K562 (cell line): Measurements from ENCODE around the gene ZNF862. TPM values are rescaled to one million over a fixed set of nuclear protein-coding genes. Genes with fewer than 3 reads are reported as not detected.

Experiments
- ADNP ChIP-seq: fragments of 200-800 bp; sonication (Bioruptor generic); IDR thresholded peaks from 2 replicates; pipeline ENCODE4 v1.6.1; 2016; ENCODE audit warnings: missing genetic modification characterization, missing compliant biosample characterization
- CHD4 ChIP-seq: fragments of 200-600 bp; sonication (generic); IDR thresholded peaks from 3 replicates; pipeline ENCODE4 v1.6.1; 2012; ENCODE audit warnings: low read depth, mild to moderate bottlenecking, mixed read lengths, low read length, inconsistent platforms; ENCODE audit not compliant: insufficient read depth, insufficient replicate concordance, poor library complexity, severe bottlenecking
- HBP1 ChIP-seq: fragments of 450-650 bp; formaldehyde crosslinking; IDR thresholded peaks from 2 replicates; pipeline ENCODE4 v1.4.0; 2022; ENCODE audit warnings: missing genetic modification characterization
- MLX ChIP-seq, 2 experiments: fragments of 450-650 bp in 1 of 2; sonication (generic) in 1 of 2; formaldehyde crosslinking; conservative IDR thresholded peaks; 2 replicates each; pipeline versions ENCODE4 v1.4.0 to v1.8.1; 2020 to 2022; ENCODE audit warnings: mild to moderate bottlenecking in 1 of 2, missing genetic modification reagents in 1 of 2
- MTA1 ChIP-seq: fragments of 450-650 bp; IDR thresholded peaks from 2 replicates; pipeline ENCODE4 v1.6.1; 2017; ENCODE audit warnings: borderline replicate concordance
- POLR2AphosphoS5 ChIP-seq: IDR thresholded peaks from 2 replicates; pipeline ENCODE4 v1.6.1; 2011; ENCODE audit warnings: mild to moderate bottlenecking, low read depth, low read length, moderate library complexity; ENCODE audit not compliant: control insufficient read depth, insufficient read depth
- RCOR1 ChIP-seq, 2 experiments: IDR thresholded peaks; 2 replicates each; pipeline ENCODE4 v1.6.1; 2012; ENCODE audit warnings: low read depth in 2 of 2, low read length in 2 of 2, borderline replicate concordance in 1 of 2, improper control_type of control experiment in 1 of 2
- SMC3 ChIP-seq: conservative IDR thresholded peaks from 2 replicates; pipeline ENCODE4 v1.6.1; 2011; ENCODE audit warnings: low read depth, low read length, improper control_type of control experiment; ENCODE audit not compliant: insufficient read depth
- SNIP1 ChIP-seq: fragments of 450-650 bp; IDR thresholded peaks from 2 replicates; pipeline ENCODE4 v1.7.1; 2017; ENCODE audit warnings: low read depth, mild to moderate bottlenecking
- XRCC5 ChIP-seq: fragments of 200-400 bp; formaldehyde crosslinking; IDR thresholded peaks from 2 replicates; pipeline ENCODE4 v1.6.1; 2017; ENCODE audit warnings: low read depth, mild to moderate bottlenecking, low read length
- ZNF143 ChIP-seq: sonication (generic); formaldehyde crosslinking; IDR thresholded peaks from 2 replicates; pipeline ENCODE4 v1.9.0; 2022; ENCODE audit warnings: mild to moderate bottlenecking, missing genetic modification reagents
- polyA plus RNA-seq, 8 experiments: library from polyadenylated mRNA; depleted of rRNA in 4 of 8; stranded (reverse) in 5 of 8; unstranded in 3 of 8; fragments of >200 nt; fragmentation: Nextera tagmentation in 2 of 8; fragmentation: Illumina TruSeq in 1 of 8; extraction: Ambion mirVana in 2 of 8; extraction: Trizol in 1 of 8; gene quantifications; 2 replicates each; pipeline versions ENCODE4 v1.2.1 to v1.2.3, GENCODE V29; 2011 to 2014; ENCODE audit warnings: inconsistent platforms in 1 of 8, missing spikeins in 1 of 8
- total RNA-seq, 7 experiments: library from RNA; depleted of rRNA in 6 of 7; stranded (reverse); fragments of >200 nt in 6 of 7; fragmentation: Illumina TruSeq in 2 of 7; extraction: Trizol in 2 of 7; gene quantifications; 2 replicates each; pipeline versions ENCODE4 v1.2.1 to v1.2.3, GENCODE V29; 2011 to 2021; ENCODE audit warnings: low replicate concordance in 1 of 7

The ZNF862 gene
- total and polyA plus RNA-seq, 9 of the 15 experiments (the other 6 are each of a cell fraction or from before 2014, with no cell fraction given), result 1.1 to 3.9 (median 2.6) TPM

GRCh38 chr7:149861728-149862045 is 23.5 kb downstream of the ZNF862 start (continued):
- TF ChIP-seq RCOR1 (IDR thresholded peaks at IDR 0.05; ENCODE audit: borderline replicate concordance in 1 of 2, low read depth in 2 of 2, low read length in 2 of 2), result 0 out of 4 replicates have a peak, but pooled peaks of 1 of the 2 experiments have one; percentile 7
- TF ChIP-seq MTA1, result no peak
- no peak for TF ChIP-seq POLR2AphosphoS5
- 0 out of 2 replicates have a peak, but pooled peaks have one; percentile 36 for TF ChIP-seq ZNF143
- no peak for TF ChIP-seq SMC3
- no peak for TF ChIP-seq ADNP
- no peak for TF ChIP-seq MLX (CRISPR knock-in tag; conservative IDR thresholded peaks at IDR 0.05)
- TF ChIP-seq CHD4, result no peak
- TF ChIP-seq XRCC5, result no peak
- TF ChIP-seq HBP1 (CRISPR knock-in tag), result no peak
- TF ChIP-seq SNIP1, result no peak
